Stimulated activated CD4-positive, alpha-beta T cell treated with anti-CD3 and anti-CD28 coated beads, Interleukin-2, amount 100 ng/mL, for 24 hours (primary cell): Measurements from ENCODE around the gene AK8.

Experiments used
- DNase-seq, 2 donors: peaks; one replicate each; pipeline ENCODE4 v3.0.0-alpha.2; 2020

The AK8 gene

DNA sequence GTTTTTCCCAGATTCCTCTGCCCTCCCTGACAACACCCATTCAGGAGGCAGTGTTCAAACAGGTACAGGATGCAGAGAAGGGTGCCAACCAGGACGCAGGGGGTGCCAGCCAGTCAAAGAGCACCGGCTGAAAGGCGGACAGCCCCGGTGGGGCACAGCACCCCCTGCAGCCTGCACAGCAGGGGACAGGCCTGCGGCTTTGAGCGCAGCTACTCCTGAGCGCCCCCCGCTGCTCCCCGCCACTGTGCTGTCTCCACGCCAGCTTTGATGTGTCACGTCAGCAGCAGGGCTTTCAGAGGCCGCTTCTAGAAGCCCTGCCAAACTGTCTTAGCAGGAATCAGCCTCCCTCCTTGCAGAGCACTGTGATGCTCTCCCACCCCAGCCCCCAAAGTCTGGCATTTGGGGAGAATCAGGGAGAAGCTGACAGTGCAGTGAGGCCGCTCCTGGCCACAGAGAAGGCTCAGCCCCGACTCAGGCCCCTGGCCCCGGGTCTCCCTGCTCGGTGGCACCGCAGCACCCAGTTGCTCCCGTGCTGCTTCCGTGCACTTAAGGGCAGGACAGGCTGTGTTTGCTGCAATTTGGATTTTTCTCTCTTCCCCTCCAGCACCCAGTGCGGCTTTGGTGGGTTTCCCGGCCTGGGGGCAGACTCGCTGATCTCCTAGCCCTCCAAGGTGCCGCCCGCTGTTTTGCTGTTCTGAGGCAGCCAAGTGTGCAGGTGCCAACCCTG, 20.3 kb downstream of the AK8 start:
- no peak for DNase-seq

DNA sequence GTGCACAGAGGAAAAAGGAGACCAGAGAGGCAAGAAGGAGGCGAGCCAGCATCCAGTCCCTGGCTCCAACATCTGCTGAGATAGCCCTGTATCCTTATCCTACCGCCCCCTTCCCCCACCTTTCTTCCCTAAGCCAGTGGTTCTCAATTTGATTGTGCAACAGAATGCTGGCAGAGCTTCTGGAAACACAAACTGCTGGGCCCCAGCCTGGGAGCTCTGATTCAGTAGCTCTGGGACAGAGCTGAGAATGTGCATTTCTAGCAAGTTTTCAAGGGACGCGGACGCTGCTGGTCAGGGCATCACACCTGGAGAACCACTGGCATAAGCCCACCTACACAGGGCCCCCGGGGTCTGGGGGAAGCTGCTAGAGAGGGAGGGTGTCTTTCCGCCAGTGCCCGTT, 21.1 kb downstream of the AK8 start:
- DNase-seq: no peak

DNA sequence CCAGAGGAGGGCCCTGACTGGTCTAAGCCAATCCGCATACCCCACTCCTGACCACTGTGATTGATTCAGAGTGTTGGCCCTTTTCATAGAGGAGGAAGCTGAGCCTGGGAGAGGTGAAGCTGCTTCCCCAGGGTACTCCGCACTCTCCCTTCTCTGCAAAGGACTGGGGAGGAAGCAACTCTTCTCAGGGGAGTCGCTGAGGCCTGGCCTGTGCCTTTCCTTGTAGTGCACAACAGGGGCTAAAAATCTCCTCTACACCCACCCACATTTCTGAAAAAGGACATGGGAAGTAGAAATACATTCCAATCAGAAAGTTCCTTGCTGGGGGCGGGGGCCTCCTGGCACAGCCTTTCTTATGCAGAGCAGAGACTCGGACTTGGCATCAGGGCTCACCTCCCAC, 22.2 kb downstream of the AK8 start:
- no peak for DNase-seq

DNA sequence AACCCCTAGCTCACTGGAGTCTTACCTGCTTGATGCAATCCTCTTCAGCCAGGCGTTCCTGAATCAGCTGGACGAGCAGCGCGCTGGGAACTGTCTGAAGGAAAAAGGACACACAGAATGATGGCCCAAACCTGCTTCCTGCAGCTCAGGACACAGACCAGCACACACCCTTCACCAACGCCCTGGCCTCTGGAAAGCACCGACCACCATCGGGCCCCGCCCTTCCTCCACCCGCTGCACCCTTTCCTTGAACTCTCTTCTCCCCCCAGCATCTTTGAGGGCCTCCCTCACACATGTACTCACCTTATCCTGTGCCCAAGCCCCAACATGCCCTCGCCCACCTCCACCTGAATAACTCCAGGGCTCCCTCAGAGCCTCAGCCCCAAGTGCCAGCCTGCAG, 23.3 kb downstream of the AK8 start:
- DNase-seq: no peak

DNA sequence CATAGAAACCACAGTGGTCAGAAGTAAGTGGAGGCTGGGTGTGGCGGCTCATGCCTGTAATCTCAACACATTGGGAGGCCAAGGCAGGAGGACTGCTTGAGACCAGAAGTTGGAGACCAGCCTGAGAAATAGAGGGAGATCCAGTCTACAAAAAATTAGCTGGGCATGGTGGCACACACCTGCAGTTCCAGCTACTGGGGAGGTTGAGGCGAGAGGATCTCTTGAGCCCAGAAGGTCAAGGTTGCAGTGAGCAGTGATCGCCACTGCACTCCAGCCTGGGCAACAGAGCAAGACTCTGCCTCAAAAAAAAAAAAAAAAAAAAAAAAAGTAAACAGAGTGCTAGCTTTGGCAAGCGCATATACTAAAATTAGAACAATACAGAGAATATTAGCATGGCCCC, 24.6 kb downstream of the AK8 start:
- no peak for DNase-seq

GRCh38 chr9:132849185-132849706, 28.8 kb downstream of the AK8 start:
- peak in 1 of 2 donors; percentile 6 for DNase-seq

DNA sequence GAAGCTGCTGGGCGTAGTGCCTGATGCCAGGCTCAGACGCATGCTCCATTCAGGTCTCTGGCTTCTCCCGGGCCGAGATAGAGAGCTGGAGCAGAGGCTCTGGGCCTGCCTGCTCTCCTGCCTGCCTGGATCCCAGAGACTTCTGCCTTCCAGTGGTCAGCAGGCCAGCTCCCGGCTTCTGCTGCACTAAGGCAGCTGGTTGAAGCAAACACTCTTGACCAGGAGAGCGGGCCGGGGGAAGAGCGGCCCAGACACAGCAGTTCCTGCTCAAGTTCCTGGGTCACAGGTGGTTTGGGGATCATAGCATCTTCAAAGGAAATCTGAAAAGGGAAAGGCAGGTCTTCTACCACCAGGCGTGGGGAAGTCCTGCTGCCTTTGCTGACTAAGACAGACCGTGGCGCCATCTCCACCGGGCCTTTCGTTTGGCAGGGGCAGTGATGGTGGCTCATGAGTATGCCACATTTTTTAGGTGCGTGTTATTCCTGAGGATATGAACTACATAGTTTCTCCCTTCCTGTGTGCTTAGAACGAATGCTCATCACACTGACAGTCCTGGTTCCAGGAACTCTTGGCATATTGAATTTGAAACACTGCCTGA, 31.1 kb downstream of the AK8 start:
- no peak for DNase-seq

- no peak for DNase-seq
Observed at GRCh38 chr9:132846109-132846917, 31.8 kb downstream of the AK8 start.

DNA sequence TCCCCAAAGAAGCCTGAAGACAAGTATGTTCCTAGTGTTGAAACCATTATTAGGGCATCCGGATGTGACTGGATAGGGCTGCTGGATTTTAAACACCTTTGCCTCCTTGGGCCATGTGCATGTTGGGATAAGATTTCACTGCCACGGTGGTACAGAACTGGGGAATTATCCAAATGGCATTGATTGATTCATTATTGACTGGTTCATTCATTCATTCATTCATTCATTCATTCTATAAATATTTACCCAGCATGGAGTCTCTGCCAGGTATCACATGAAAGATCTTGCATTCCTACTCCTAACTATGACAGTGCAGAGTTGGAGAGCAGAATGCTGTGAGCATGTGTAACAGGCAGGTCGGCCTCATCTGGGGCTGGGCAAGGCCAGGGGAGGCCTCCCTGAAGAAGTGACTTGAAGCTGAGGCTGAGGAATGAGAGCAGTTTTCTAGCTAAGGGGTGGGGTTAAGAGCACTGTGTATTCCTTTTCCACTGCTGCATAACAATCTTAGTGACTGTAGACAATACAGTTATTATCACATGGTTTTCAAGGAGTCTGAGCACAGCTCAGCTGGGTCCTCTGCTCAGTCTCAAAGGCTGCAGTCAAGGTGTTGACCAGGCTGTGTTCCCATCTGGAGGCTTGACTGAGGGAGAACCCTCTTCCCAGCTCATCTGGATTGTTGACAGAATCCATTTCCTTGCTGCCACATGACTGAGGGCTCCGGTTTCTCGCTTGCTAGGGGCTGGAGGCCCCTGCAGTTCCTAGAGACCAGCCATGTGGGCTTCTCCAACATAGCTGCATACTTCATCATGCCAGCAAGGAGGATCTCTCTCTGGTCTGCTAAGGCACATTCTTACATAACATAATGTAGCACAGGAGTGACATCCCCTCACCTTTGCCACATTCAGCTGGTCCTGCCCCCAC, 35.7 kb downstream of the AK8 start:
- no peak for DNase-seq

GRCh38 chr9:132840980-132841379, 37.1 kb downstream of the AK8 start:
- DNase-seq: no peak

GRCh38 chr9:132838291-132838690, 39.8 kb downstream of the AK8 start:
- no peak for DNase-seq

DNA sequence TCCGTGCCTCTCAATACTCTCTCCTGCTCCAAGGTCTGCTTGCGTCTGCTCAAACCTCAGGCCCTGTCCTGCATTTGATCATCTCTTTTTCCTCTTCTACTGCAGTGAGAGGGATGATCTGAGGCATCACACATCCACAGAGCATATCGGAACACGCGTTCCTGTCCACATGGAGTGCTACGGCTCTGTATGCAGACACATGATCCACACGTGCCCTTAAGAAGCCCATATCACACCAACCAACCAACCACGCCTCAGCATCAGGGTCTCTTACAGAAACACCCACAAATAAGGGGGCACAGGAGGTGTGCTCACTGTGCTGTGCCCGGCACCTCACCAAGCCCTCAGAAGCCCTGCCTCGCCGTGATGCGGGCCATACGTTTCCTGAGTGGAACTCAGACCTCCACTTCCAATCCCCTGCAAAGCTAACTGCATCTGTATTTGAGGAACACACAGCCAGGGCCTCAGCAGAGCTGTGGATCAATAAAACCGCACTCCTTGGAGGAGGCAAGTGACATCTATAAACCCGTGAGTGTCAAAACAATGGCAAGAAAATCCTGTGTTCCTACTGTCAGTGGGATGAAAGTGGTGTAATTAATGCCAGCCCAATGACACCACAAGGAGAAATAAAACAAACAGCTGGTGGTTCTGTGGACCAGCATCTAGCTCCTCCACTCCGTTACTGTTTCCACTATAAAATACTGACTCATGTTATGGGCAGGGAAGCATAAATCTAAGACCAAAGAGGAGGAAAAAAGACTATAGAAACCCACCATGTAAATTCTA, 40.4 kb downstream of the AK8 start:
- no peak for DNase-seq

- DNase-seq: no peak
Observed at GRCh38 chr9:132834343-132834742, 43.7 kb downstream of the AK8 start.

DNA sequence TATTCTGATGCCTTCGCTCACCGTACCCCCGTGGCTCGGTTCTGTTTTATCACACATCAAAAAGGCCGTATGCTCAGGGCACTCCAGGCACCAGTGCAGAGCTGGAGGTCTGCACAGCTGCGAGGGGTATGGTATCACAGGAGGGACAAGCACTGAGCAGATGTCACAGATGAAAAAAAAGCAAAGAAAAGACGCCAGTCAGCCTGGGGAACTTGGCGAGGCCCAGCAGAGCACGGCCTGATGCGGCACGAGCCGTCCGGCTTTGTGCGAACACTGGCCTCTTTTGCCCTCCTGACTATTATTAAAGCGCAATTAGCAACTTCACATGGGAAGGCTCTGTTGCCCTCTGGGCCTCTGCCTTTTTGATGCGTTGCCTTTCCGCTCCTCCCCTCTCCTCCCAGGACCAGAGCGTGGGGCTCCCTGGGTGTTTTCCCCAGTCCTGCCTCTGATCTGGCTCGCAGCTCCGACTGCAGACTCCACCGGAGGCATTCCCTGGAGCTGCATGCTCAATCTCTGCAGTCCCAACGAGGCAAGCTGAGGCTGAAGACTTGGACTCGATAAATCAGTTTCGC, 44.4 kb downstream of the AK8 start:
- no peak for DNase-seq

DNA sequence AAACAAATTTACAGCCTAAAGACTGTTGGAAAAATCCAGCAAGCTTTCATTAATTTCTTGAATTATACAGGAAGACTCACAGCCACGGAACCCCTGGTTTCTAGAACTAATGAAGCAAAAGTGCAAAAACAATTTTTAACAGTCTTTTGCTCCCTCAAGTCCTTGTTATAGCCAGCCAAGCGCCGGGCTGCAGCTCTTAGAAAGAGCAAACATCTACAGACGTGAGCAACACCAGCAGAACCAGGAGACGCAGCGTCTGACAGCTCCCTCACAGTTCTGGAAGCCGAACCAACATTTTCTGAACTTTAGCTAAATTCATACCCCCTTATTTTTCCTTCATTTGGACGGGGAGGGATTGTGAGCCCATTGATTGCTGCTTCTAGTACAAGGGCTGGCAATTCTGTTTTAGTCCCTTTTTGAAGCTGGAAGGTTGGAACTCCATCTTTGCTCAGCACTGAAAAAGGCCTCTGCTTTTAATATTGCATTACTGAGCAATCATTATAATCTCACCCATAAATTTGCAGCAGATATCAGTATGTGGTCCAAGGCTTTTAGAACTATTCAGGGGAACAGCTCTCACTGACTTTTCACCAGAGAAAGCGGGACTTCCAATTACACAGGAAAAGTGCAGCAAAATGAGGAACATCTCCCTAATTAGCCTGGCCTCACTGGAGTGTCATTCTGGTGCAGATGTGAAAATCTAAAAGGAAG, 45.8 kb downstream of the AK8 start:
- DNase-seq: no peak

DNA sequence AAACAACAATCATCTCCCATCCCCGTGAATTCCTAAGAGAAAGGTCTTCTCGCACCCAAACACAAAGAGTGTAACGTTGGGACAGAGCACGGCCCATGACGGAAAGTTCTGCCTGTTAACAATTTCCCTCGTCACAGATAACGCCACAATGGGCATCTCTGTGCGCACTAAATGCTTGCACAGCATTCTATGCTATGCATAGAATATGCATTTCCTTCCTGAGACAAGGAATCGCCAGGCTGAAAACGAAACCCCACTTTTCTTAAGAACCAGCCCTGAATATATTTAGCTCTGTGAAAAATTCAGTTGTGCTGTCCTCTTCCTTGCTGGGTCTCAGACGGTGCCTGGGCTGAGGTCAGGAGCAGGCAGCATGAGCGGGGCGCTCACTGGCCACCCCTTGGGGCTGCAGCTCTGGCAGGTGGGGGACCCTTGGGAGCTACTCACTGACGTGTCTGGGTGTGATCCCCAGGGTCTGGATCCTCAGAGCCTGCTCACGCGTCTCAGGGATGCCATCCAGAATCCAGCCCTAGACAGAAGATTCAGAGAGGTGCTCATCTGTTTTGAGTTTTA, 49.8 kb downstream of the AK8 start:
- DNase-seq: no peak

- no peak for DNase-seq
Observed at GRCh38 chr9:132827366-132827765, 50.7 kb downstream of the AK8 start.

DNA sequence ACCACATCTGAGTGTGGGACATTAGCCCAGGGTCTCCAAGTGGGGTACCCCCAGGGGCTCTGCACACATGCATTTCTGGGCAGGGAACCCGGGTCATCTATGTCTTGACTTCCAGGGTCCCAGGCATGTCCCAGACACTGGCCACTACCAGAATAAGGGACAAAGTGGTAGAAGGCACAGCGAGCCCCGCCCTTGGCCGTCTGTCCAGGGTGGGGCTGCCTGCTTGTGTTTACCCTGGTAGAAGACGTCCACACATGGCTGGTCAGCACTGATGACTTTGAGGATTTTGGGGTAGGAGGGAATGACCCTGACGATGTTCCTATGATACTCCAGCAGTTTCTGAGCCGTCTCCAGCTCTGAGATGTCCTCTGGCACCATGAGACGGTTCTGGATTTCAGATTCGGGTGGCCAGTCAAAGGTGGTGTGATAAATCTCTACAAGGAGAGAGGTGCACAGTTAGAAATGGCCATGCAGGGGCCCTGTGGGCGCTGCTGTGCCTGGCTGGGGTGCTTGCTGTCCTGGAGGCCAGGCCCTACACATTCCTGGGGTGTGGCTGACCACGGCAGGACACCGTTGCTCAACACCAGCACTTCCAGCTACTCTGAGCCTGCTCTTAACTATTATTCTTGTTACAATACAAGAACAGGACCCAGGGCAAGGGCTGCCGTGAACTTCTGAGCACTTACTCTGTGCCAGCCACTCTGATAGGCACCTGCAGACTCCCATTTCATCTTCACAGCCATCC, 51.3 kb downstream of the AK8 start:
- DNase-seq: no peak

- no peak for DNase-seq
Observed at GRCh38 chr9:132826131-132826530, 52.0 kb downstream of the AK8 start.

DNA sequence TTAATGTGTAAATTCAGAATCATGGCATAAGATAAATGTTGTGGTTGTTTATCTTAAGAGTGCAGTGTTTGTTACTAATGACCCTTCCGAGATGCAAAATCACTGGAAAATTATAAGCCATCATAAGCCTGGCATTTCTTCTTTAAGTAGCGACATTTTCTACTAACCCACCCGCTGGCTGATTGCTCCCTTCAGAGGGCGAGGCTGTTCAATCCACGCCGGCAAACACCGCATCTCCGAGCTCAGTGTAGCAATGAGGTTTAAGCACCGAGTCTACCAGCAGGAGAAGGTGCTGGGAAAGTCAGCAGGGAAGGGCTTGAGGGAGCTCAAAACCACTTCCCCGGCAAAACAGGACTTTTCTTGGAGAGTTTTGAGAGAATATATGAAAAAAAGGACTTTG, 52.7 kb downstream of the AK8 start:
- no peak for DNase-seq
